ENCODE data around the gene WNT1. TPM values are rescaled to one million over a fixed set of nuclear protein-coding genes. Genes with fewer than 3 reads are reported as not detected.
A peak's percentile ranks its signal among the peaks of the same experiment; 100 is the strongest.

WNT1 gene
- total and polyA plus RNA-seq, 4 donors, result 0.09 to 0.20 (median 0.15) TPM; not detected in 1

GRCh38 chr12:49018261-49019119 lies 40.4 kb downstream of the WNT1 start, which contains the start of gene PRKAG1:
Gene PRKAG1, minus strand, starts transcription at chr12:49018776. Its CDS starts 36 bp downstream, at chr12:49018740.
- WGBS, 2 donors, result 0% methylated on average over 56 to 59 of the region's 59 CpGs
- peak; percentile 18 for TF ChIP-seq CTCF (IDR thresholded peaks at IDR 0.05; ENCODE audit: control extremely low read depth, extremely low read depth)
- H3K36me3 ChIP-seq (ENCODE audit: control insufficient read depth in 4 of 4, insufficient read depth in 4 of 4, low read length in 4 of 4), result peaks cover 12 to 24% (median 19%) of the 10 kb centered on the region in 4 donors
- peak within 1 kb of the TSS; percentile 91 to 94 for H3K27ac ChIP-seq (ENCODE audit: low read depth in 1 of 2, low read length in 1 of 2)
- no peaks in the 10 kb centered on the region for H3K9me3 ChIP-seq (ENCODE audit: control insufficient read depth in 4 of 4, insufficient read depth in 3 of 4, low read length in 3 of 4)
- peak; percentile 95 for ATAC-seq (ENCODE audit: insufficient read depth, low FRiP score)
- H3K4me3 ChIP-seq, result peak within 1 kb of the TSS; percentile 64
- peak; percentile 98 to 99 (median 98) for DNase-seq
- H3K27me3 ChIP-seq (ENCODE audit: control insufficient read depth in 3 of 3, insufficient read depth in 3 of 3, low read length in 2 of 3), result no peaks in the 10 kb centered on the region
- H3K9ac ChIP-seq (ENCODE audit: insufficient read depth in 1 of 2, low read length in 2 of 2), result peak within 1 kb of the TSS; percentile 97 to 98
- H3K4me1 ChIP-seq (ENCODE audit: control insufficient read depth in 5 of 5, insufficient read depth in 5 of 5, low read length in 5 of 5), result peaks cover 0 to 14% (median 4%) of the 10 kb centered on the region in 5 donors

GRCh38 chr12:49019120-49019430 lies 41.0 kb downstream of the WNT1 start:
- ATAC-seq (ENCODE audit: insufficient read depth, low FRiP score), result peak; percentile 14

GRCh38 chr12:49019443-49020324 lies 41.6 kb downstream of the WNT1 start:
- no peaks in the 10 kb centered on the region for H3K27me3 ChIP-seq (ENCODE audit: control insufficient read depth in 3 of 3, insufficient read depth in 3 of 3, low read length in 2 of 3)
- peak in 2 of 3 donors; percentile 31 to 32 for DNase-seq
- H3K4me1 ChIP-seq (ENCODE audit: control insufficient read depth in 5 of 5, insufficient read depth in 5 of 5, low read length in 5 of 5), result peaks cover 0 to 14% (median 4%) of the 10 kb centered on the region in 5 donors
- no peak for ATAC-seq (ENCODE audit: insufficient read depth, low FRiP score)
- WGBS, 2 donors, result 35 to 59% methylated on average over 10 of the region's 10 CpGs
- no peak overlapping the region for H3K4me3 ChIP-seq
- peaks cover 13 to 32% (median 26%) of the 10 kb centered on the region in 4 donors for H3K36me3 ChIP-seq (ENCODE audit: control insufficient read depth in 4 of 4, insufficient read depth in 4 of 4, low read length in 4 of 4)
- no peak for TF ChIP-seq CTCF (IDR thresholded peaks at IDR 0.05; ENCODE audit: control extremely low read depth, extremely low read depth)
- H3K27ac ChIP-seq (ENCODE audit: low read depth in 1 of 2, low read length in 1 of 2), result peak overlapping the region; percentile 88 to 90
- H3K9me3 ChIP-seq (ENCODE audit: control insufficient read depth in 4 of 4, insufficient read depth in 3 of 4, low read length in 3 of 4), result no peaks in the 10 kb centered on the region
- peak overlapping the region; percentile 80 to 89 for H3K9ac ChIP-seq (ENCODE audit: insufficient read depth in 1 of 2, low read length in 2 of 2)

More at GRCh38 chr12:49019120-49019430, 41.0 kb downstream of the WNT1 start:
- peaks cover 12 to 27% (median 21%) of the 10 kb centered on the region in 4 donors for H3K36me3 ChIP-seq (ENCODE audit: control insufficient read depth in 4 of 4, insufficient read depth in 4 of 4, low read length in 4 of 4)
- WGBS, 2 donors, result 1 to 5% methylated on average over 8 of the region's 8 CpGs
- H3K9ac ChIP-seq (ENCODE audit: insufficient read depth in 1 of 2, low read length in 2 of 2), result peak overlapping the region; percentile 89 to 98
- H3K27me3 ChIP-seq (ENCODE audit: control insufficient read depth in 3 of 3, insufficient read depth in 3 of 3, low read length in 2 of 3), result no peaks in the 10 kb centered on the region
- H3K9me3 ChIP-seq (ENCODE audit: control insufficient read depth in 4 of 4, insufficient read depth in 3 of 4, low read length in 3 of 4), result no peaks in the 10 kb centered on the region
- H3K4me1 ChIP-seq (ENCODE audit: control insufficient read depth in 5 of 5, insufficient read depth in 5 of 5, low read length in 5 of 5), result peaks cover 0 to 14% (median 4%) of the 10 kb centered on the region in 5 donors
- no peak for TF ChIP-seq CTCF (IDR thresholded peaks at IDR 0.05; ENCODE audit: control extremely low read depth, extremely low read depth)
- DNase-seq, result no peak
- H3K4me3 ChIP-seq, result peak overlapping the region; percentile 35
- peak overlapping the region; percentile 88 to 91 for H3K27ac ChIP-seq (ENCODE audit: low read depth in 1 of 2, low read length in 1 of 2)
